T-helper 17 cell (primary cell): ENCODE results near the gene LSR. TPM values are rescaled to one million over a fixed set of nuclear protein-coding genes. Genes with fewer than 3 reads are reported as not detected.
A peak's percentile ranks its signal among the peaks of the same experiment; 100 is the strongest.

Source experiments
- ATAC-seq: fragments of 150-1000 bp; cut with Tn5 transposase; 2 replicates; pipeline ENCODE4 v1.10.0; 2021; ENCODE audit warnings: mild to moderate bottlenecking, moderate library complexity
- DNase-seq, 3 donors: peaks; one replicate each; pipeline versions ENCODE4 v3.0.0 to v3.0.0-alpha.2; 2020 to 2021
- H3K9me3 ChIP-seq: one replicate; pipeline ENCODE4 v1.7.0; 2013; ENCODE audit warnings: low read length, mild to moderate bottlenecking; ENCODE audit not compliant: control insufficient read depth, poor library complexity, severe bottlenecking
- H3K27ac Mint-ChIP-seq: one replicate; pipeline ENCODE4 v1.8.0; 2022; ENCODE audit warnings: mild to moderate bottlenecking, moderate library complexity, mixed read lengths
- H3K27me3 Mint-ChIP-seq: one replicate; pipeline ENCODE4 v1.8.0; 2022; ENCODE audit warnings: mixed read lengths
- H3K36me3 Mint-ChIP-seq: one replicate; pipeline ENCODE4 v1.8.0; 2022; ENCODE audit warnings: low read depth, mixed read lengths
- H3K4me1 Mint-ChIP-seq: one replicate; pipeline ENCODE4 v1.8.0; 2022; ENCODE audit warnings: mild to moderate bottlenecking, mixed read lengths
- H3K4me3 Mint-ChIP-seq: one replicate; pipeline ENCODE4 v1.8.0; 2022; ENCODE audit warnings: mild to moderate bottlenecking, moderate library complexity, mixed read lengths
- total RNA-seq, 4 donors: library from RNA in 2 of 4; stranded (reverse) in 2 of 4; gene quantifications; one replicate each; pipeline ENCODE4 v1.2.3 and lab custom pipeline; 2022 to 2026

Gene LSR, protein sequence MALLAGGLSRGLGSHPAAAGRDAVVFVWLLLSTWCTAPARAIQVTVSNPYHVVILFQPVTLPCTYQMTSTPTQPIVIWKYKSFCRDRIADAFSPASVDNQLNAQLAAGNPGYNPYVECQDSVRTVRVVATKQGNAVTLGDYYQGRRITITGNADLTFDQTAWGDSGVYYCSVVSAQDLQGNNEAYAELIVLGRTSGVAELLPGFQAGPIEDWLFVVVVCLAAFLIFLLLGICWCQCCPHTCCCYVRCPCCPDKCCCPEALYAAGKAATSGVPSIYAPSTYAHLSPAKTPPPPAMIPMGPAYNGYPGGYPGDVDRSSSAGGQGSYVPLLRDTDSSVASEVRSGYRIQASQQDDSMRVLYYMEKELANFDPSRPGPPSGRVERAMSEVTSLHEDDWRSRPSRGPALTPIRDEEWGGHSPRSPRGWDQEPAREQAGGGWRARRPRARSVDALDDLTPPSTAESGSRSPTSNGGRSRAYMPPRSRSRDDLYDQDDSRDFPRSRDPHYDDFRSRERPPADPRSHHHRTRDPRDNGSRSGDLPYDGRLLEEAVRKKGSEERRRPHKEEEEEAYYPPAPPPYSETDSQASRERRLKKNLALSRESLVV
- 10 to 100 TPM; 42.6 to 44.5 TPM for total RNA-seq
- total RNA-seq (lab: John Stamatoyannopoulos, UW) = 18.0 to 26.4 reads per million in 2 donors

DNA sequence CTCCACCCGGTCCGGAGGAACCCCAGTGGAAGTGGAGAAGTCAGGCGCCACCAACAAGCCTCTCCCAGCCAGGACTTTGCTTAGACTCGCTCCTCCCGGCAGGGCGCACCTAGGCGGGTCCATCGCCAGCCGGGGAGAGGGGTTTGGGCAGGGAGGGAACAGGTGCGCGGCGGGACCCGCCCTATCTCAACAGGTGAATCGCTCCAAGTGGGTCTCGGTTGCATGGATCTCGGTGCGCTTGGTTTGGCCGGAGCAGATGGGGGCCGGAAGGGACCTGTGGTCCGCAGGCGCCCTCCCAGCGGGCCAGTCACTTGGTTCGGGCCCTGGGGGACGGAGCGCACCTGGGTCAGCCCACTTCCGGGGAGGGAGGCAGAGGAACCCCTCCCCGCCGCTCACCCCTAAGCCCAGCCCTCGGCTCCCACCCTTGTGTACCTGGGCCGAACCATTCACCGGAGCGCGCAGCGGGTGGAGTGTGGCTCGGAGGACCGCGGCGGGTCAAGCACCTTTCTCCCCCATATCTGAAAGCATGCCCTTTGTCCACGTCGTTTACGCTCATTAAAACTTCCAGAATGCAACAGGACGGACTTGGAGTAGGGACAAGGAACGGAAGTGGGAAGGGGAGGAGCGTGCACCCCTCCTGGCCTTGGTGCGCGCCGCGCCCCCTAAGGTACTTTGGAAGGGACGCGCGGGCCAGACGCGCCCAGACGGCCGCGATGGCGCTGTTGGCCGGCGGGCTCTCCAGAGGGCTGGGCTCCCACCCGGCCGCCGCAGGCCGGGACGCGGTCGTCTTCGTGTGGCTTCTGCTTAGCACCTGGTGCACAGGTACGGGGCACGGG, at the start of gene LSR:
Gene LSR, plus strand, starts transcription at position 693 of the 836 bp plus-strand sequence. Its CDS starts 21 bp downstream, at position 714.
- H3K27me3 Mint-ChIP-seq = no peaks in the 10 kb centered on the region
- H3K4me3 Mint-ChIP-seq = peak within 1 kb of the TSS; percentile 91
- peaks cover 35% of the 10 kb centered on the region for H3K4me1 Mint-ChIP-seq

GRCh38 chr19:35199481-35199880, 49.3 kb upstream of the LSR start:
- Mint-ChIP-seq H3K36me3 (peaks cover 3% of the 10 kb centered on the region), H3K4me1 (peaks cover 38% of the 10 kb centered on the region), H3K4me3 (no peak overlapping the region), H3K27me3 (no peaks in the 10 kb centered on the region), H3K27ac (no peak overlapping the region)
- DNase-seq = no peak
- H3K9me3 ChIP-seq = no peaks in the 10 kb centered on the region
- no peak for ATAC-seq

More for the DNA sequence above, at the start of gene LSR:
- DNase-seq (peak; percentile 43 to 62 (median 51)), ATAC-seq (peak; percentile 87)
- no peaks in the 10 kb centered on the region for H3K9me3 ChIP-seq
- H3K36me3 Mint-ChIP-seq = peaks cover 3% of the 10 kb centered on the region
- H3K27ac Mint-ChIP-seq = peak within 1 kb of the TSS; percentile 93

DNA sequence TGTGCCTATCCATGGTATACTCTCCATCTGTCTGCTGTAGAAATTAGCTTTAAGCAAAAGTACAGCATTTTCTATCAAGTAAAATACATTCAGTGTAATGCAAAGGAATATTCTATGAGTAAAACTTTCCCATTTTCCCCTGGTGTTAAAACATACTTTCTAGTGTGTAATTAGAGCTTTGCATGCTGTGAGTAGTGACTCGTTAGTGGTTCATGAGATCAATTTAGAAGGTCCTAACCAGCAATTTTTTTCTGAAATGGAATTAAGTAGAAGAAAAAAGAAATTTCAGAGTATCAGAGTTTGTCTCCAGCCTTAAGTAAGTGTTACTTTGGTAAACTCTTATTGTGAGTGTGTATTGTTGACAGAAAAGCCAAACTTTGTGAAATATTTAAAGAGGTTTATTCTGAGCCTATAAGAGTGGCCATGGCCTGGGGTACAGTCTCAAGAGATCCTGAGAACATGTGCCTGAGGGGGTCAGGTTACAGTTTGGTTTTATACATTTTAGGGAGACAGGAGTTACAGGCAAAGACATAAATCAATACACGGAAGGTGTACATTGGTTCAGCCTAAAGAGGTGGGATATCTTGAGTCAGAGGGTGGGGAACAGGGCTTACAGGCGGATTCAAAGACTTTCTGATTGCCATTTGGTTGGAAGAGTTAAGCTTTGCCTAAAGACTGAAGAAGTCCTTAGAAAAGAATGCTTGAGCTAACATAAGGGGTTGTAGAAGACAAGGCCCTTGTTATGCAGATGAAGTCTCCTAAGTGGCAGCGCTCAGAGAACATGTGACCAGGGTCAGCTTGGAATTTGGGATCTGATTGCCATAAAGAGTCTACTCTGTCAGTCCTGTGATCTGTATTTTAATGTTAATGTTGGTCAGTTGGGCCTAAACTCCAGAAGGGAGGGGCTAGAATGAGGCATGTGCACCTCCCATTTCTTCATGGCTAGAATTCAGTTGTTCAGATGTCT, 45.8 kb upstream of the LSR start:
- Mint-ChIP-seq H3K4me3 (no peak overlapping the region), H3K27ac (peak overlapping the region; percentile 99), H3K36me3 (peaks cover 2% of the 10 kb centered on the region), H3K4me1 (peaks cover 56% of the 10 kb centered on the region), H3K27me3 (no peaks in the 10 kb centered on the region)
- no peaks in the 10 kb centered on the region for H3K9me3 ChIP-seq
- DNase-seq (no peak), ATAC-seq (no peak)

- DNase-seq (no peak), ATAC-seq (no peak)
- H3K36me3 Mint-ChIP-seq = no peaks in the 10 kb centered on the region
- peaks cover 51% of the 10 kb centered on the region for H3K4me1 Mint-ChIP-seq
- H3K27me3 Mint-ChIP-seq = no peaks in the 10 kb centered on the region
- peak overlapping the region; percentile 63 for H3K4me3 Mint-ChIP-seq
- H3K27ac Mint-ChIP-seq = peak overlapping the region; percentile 99
- H3K9me3 ChIP-seq = no peaks in the 10 kb centered on the region
These were observed 43.7 kb upstream of the LSR start for GRCh38 chr19:35204799-35205732.

- ATAC-seq (no peak), DNase-seq (no peak)
- H3K27ac Mint-ChIP-seq = peak overlapping the region; percentile 99
- H3K4me3 Mint-ChIP-seq = peak overlapping the region; percentile 63
- H3K9me3 ChIP-seq = no peaks in the 10 kb centered on the region
- H3K4me1 Mint-ChIP-seq = peaks cover 53% of the 10 kb centered on the region
- H3K36me3 Mint-ChIP-seq = no peaks in the 10 kb centered on the region
- H3K27me3 Mint-ChIP-seq = no peaks in the 10 kb centered on the region
These were observed 43.0 kb upstream of the LSR start for GRCh38 chr19:35205733-35206323.

GRCh38 chr19:35206379-35206778, 42.4 kb upstream of the LSR start:
- ATAC-seq = peak; percentile 67
- H3K9me3 ChIP-seq = no peaks in the 10 kb centered on the region
- H3K4me1 Mint-ChIP-seq = peaks cover 52% of the 10 kb centered on the region
- peak overlapping the region; percentile 99 for H3K27ac Mint-ChIP-seq
- H3K4me3 Mint-ChIP-seq = peak overlapping the region; percentile 55
- peak; percentile 27 to 58 (median 51) for DNase-seq
- H3K27me3 Mint-ChIP-seq = no peaks in the 10 kb centered on the region
- H3K36me3 Mint-ChIP-seq = no peaks in the 10 kb centered on the region

DNA sequence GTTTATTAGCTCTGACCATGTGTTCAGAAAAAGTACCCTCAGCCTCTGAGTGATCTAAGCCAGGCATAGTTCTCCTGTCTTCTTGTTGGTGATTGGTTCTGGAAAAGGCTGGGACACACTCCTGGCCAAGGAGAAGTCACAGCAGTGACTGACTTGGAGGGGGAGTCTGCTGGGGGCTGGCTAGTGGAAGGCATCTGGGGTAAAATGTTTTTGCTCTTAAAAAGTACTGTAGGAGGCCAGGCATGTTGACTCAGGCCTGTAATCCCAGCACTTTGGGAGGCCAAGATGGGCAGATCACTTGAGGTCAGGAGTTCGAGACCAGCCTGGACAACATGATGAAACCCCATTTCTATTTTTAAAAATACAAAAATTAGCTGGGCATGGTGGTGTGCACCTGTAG, 41.9 kb upstream of the LSR start:
- peak overlapping the region; percentile 55 for H3K4me3 Mint-ChIP-seq
- no peaks in the 10 kb centered on the region for H3K36me3 Mint-ChIP-seq
- no peaks in the 10 kb centered on the region for H3K27me3 Mint-ChIP-seq
- H3K4me1 Mint-ChIP-seq = peaks cover 54% of the 10 kb centered on the region
- peak overlapping the region; percentile 99 for H3K27ac Mint-ChIP-seq
- ATAC-seq = no peak
- H3K9me3 ChIP-seq = no peaks in the 10 kb centered on the region
- DNase-seq = no peak

DNA sequence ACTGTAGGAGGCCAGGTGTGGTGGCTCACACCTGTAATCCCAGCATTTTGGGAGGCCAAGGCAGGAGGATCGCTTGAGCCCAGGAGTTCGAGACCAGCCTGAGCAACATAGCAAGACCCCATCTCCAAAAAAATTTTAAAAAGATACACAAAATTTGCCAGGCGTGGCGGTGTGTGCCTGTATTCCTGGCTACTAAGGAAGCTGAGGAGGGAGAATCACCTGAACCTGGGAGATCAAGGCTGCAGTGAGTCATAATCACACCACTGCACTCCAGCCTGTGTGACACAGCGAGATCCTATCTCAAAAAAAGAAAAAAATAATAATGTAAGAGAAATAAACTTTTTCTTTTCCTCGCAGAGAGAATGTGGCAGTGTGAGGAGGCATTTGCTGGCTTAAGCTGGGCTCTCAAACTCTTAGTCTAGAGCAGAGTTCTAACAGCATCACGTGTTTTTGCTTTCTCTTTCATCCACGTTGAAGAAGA, 41.4 kb upstream of the LSR start:
- Mint-ChIP-seq H3K4me1 (peaks cover 60% of the 10 kb centered on the region), H3K36me3 (no peaks in the 10 kb centered on the region), H3K27ac (peak overlapping the region; percentile 99), H3K4me3 (peak overlapping the region; percentile 55), H3K27me3 (no peaks in the 10 kb centered on the region)
- DNase-seq (peak in 1 of 3 donors; percentile 50), ATAC-seq (no peak)
- H3K9me3 ChIP-seq = no peaks in the 10 kb centered on the region

DNA sequence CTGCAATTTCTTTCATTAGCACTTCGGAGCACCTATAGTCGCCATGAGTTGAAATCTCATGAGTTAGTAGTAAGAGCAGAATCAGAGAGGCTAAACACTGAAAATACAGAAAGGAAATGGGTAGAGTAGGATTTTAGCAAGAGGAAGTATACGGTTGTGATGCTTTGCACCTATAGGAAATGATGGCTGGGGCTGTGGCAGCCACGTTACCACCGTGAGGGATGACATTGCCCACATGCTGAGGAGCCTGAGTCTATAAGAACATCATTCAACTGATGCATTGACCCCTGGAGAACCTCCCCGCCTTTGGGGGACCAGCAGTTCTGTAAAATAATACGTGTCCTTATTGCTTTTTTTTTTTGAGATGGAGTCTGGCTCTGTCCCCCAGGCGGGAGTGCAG, 40.7 kb upstream of the LSR start:
- Mint-ChIP-seq H3K27ac (peak overlapping the region; percentile 99), H3K27me3 (no peaks in the 10 kb centered on the region), H3K4me1 (peaks cover 60% of the 10 kb centered on the region), H3K36me3 (no peaks in the 10 kb centered on the region), H3K4me3 (peak overlapping the region; percentile 57)
- no peaks in the 10 kb centered on the region for H3K9me3 ChIP-seq
- no peak for DNase-seq
- no peak for ATAC-seq

GRCh38 chr19:35209646-35210045, 39.2 kb upstream of the LSR start:
- DNase-seq (no peak), ATAC-seq (no peak)
- Mint-ChIP-seq H3K4me3 (no peak overlapping the region), H3K27me3 (no peaks in the 10 kb centered on the region), H3K4me1 (peaks cover 59% of the 10 kb centered on the region), H3K27ac (peak overlapping the region; percentile 99), H3K36me3 (no peaks in the 10 kb centered on the region)
- no peaks in the 10 kb centered on the region for H3K9me3 ChIP-seq

GRCh38 chr19:35211545-35212230, 37.1 kb upstream of the LSR start:
- no peaks in the 10 kb centered on the region for H3K27me3 Mint-ChIP-seq
- no peaks in the 10 kb centered on the region for H3K9me3 ChIP-seq
- ATAC-seq (peak; percentile 65), DNase-seq (peak; percentile 56 to 79 (median 78))
- peaks cover 42% of the 10 kb centered on the region for H3K4me1 Mint-ChIP-seq
- H3K4me3 Mint-ChIP-seq = peak overlapping the region; percentile 84
- H3K27ac Mint-ChIP-seq = peak overlapping the region; percentile 99
- no peaks in the 10 kb centered on the region for H3K36me3 Mint-ChIP-seq
